ENCODE data around the gene DCAF16.
A peak's percentile ranks its signal among the peaks of the same experiment; 100 is the strongest.

DCAF16 gene

DNA sequence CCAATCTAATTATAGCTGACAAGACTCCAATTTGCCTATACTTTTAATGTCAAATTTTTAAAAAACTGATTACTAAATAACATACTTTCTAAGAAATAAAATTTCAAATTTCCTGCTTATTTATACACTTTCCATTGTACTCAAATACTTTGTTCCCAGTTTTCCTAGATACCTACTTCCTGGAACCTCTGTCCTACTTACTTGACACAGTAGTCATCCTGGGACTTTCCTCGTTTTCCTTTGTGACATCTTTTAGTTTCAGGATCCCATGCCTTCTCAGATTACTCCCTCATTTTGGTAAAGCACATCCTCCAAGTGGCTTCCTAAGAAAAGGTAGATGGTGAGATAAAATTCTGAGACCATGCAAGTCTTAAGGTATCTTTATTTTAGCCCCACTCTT is 15.8 kb downstream of the DCAF16 start:
- no peak for TF ChIP-seq TEAD4 (IDR thresholded peaks at IDR 0.05)
- no peak for TF ChIP-seq CREB1 (IDR thresholded peaks at IDR 0.05; ENCODE audit: low read depth)
- TF ChIP-seq TCF12 (IDR thresholded peaks at IDR 0.05; ENCODE audit: low read depth) = no peak

DNA sequence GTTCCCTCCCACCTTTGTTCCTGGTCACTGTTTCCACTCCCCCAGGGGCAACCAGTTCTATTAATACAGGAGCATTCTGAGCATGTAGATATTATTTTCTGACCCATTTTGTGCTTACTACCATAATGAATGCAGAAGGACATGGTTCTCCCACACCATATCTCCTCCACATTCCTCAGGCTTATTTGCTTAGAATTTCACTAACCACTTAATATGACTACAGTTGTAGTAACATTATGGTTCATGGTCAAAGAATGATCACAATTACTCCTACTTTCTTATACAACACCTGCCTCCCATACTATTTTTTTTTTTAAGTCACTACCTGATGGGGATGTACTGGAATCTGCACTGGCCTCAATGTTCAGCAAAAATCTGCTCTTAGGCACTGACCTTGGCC is 21.6 kb downstream of the DCAF16 start:
- no peak for TF ChIP-seq CREB1 (IDR thresholded peaks at IDR 0.05; ENCODE audit: low read depth)
- TF ChIP-seq, protein P1, sequence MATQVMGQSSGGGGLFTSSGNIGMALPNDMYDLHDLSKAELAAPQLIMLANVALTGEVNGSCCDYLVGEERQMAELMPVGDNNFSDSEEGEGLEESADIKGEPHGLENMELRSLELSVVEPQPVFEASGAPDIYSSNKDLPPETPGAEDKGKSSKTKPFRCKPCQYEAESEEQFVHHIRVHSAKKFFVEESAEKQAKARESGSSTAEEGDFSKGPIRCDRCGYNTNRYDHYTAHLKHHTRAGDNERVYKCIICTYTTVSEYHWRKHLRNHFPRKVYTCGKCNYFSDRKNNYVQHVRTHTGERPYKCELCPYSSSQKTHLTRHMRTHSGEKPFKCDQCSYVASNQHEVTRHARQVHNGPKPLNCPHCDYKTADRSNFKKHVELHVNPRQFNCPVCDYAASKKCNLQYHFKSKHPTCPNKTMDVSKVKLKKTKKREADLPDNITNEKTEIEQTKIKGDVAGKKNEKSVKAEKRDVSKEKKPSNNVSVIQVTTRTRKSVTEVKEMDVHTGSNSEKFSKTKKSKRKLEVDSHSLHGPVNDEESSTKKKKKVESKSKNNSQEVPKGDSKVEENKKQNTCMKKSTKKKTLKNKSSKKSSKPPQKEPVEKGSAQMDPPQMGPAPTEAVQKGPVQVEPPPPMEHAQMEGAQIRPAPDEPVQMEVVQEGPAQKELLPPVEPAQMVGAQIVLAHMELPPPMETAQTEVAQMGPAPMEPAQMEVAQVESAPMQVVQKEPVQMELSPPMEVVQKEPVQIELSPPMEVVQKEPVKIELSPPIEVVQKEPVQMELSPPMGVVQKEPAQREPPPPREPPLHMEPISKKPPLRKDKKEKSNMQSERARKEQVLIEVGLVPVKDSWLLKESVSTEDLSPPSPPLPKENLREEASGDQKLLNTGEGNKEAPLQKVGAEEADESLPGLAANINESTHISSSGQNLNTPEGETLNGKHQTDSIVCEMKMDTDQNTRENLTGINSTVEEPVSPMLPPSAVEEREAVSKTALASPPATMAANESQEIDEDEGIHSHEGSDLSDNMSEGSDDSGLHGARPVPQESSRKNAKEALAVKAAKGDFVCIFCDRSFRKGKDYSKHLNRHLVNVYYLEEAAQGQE (IDR thresholded peaks at IDR 0.05; ENCODE audit: low read depth) = no peak
- TF ChIP-seq TEAD4 (IDR thresholded peaks at IDR 0.05) = no peak
- TF ChIP-seq, protein P2, sequence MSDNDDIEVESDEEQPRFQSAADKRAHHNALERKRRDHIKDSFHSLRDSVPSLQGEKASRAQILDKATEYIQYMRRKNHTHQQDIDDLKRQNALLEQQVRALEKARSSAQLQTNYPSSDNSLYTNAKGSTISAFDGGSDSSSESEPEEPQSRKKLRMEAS (IDR thresholded peaks at IDR 0.05) = no peak
- TF ChIP-seq TCF12 (IDR thresholded peaks at IDR 0.05; ENCODE audit: low read depth) = no peak
- no peak for TF ChIP-seq EGR1 (IDR thresholded peaks at IDR 0.05)

DNA sequence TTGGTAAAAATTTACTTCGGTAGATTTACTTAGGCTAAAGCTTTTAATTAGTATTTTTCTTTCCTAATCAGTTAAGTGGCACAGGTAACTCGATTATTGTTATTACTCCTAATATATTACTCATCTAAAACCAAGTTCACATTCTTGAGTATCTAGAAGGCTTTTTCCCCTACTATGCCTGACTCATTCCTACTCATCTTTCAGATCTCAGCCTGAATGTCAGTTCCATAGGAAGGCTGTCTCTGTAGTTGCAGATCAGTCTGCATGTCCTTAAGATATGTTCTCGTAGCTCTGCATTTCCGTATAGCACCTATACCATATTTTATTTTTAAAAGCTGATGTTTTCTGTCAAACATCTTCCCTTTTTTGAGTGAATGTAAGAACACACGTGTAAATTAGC is 23.2 kb downstream of the DCAF16 start:
- TF ChIP-seq, protein P1 (IDR thresholded peaks at IDR 0.05; ENCODE audit: low read depth) = no peak
- no peak for TF ChIP-seq TCF12 (IDR thresholded peaks at IDR 0.05; ENCODE audit: low read depth)
- TF ChIP-seq EP300 (IDR thresholded peaks at IDR 0.05; ENCODE audit: borderline replicate concordance) = no peak
- TF ChIP-seq RAD21 (IDR thresholded peaks at IDR 0.05; ENCODE audit: low read depth) = no peak
- TF ChIP-seq, protein P2 (IDR thresholded peaks at IDR 0.05) = no peak
- no peak for TF ChIP-seq ZBTB7A (IDR thresholded peaks at IDR 0.05; ENCODE audit: low read depth)
- no peak for TF ChIP-seq FOXM1 (IDR thresholded peaks at IDR 0.05; ENCODE audit: borderline replicate concordance, low read depth)
- no peak for TF ChIP-seq TAF1 (IDR thresholded peaks at IDR 0.05; ENCODE audit: low read depth)
- TF ChIP-seq, protein P3, sequence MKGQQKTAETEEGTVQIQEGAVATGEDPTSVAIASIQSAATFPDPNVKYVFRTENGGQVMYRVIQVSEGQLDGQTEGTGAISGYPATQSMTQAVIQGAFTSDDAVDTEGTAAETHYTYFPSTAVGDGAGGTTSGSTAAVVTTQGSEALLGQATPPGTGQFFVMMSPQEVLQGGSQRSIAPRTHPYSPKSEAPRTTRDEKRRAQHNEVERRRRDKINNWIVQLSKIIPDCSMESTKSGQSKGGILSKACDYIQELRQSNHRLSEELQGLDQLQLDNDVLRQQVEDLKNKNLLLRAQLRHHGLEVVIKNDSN (IDR thresholded peaks at IDR 0.05) = no peak
- TF ChIP-seq NFIC (IDR thresholded peaks at IDR 0.05) = no peak
- no peak for TF ChIP-seq EGR1 (IDR thresholded peaks at IDR 0.05)
- no peak for TF ChIP-seq TEAD4 (IDR thresholded peaks at IDR 0.05)

DNA sequence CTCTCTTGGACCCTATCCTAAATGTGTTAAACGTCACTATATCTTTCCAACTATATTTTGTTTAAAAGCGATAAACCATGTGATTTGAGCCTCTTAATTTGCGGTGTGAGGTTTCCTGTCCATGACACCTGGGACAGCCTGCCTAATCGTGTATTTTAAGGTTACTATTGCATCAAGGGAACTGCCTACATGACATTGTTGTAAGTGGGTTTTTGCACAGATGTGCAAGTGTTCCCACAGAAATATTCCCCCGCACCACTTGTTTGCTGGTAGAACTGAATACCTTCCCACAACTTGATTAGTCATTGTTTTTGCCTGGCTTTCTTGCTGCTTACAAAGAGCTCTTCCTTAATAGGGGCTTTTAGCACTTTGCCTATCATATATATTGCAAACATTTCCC is 24.0 kb downstream of the DCAF16 start:
- TF ChIP-seq RAD21 (IDR thresholded peaks at IDR 0.05; ENCODE audit: low read depth) (no peak), TEAD4 (IDR thresholded peaks at IDR 0.05) (no peak), CEBPB (IDR thresholded peaks at IDR 0.05) (no peak), CREB1 (IDR thresholded peaks at IDR 0.05; ENCODE audit: low read depth) (no peak), TAF1 (IDR thresholded peaks at IDR 0.05; ENCODE audit: low read depth) (no peak), FOXM1 (IDR thresholded peaks at IDR 0.05; ENCODE audit: borderline replicate concordance, low read depth) (no peak)
- TF ChIP-seq, protein P2 (IDR thresholded peaks at IDR 0.05) = no peak

DNA sequence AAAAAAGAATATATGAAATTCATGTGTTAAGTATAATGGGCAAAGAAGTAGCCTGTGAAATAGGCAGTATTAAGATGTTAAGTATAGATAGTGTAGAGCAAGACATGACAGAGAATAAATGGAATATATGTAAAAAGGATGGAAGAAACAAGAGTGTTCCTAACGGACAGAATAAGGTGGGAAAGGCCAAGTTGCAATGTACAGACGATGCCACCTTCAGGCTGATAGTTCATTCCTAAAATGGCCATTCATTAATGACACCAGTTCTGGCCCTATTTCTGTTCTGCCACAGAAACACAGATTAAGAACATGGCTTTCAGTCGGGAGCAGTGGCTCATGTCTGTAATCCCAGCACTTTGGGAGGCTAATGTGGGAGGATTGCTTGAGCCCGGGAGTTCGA is 24.7 kb downstream of the DCAF16 start:
- TF ChIP-seq TAF1 (IDR thresholded peaks at IDR 0.05; ENCODE audit: low read depth) (no peak), RAD21 (IDR thresholded peaks at IDR 0.05; ENCODE audit: low read depth) (peak; percentile 16; the same call in 1 of the 2 replicates)

DNA sequence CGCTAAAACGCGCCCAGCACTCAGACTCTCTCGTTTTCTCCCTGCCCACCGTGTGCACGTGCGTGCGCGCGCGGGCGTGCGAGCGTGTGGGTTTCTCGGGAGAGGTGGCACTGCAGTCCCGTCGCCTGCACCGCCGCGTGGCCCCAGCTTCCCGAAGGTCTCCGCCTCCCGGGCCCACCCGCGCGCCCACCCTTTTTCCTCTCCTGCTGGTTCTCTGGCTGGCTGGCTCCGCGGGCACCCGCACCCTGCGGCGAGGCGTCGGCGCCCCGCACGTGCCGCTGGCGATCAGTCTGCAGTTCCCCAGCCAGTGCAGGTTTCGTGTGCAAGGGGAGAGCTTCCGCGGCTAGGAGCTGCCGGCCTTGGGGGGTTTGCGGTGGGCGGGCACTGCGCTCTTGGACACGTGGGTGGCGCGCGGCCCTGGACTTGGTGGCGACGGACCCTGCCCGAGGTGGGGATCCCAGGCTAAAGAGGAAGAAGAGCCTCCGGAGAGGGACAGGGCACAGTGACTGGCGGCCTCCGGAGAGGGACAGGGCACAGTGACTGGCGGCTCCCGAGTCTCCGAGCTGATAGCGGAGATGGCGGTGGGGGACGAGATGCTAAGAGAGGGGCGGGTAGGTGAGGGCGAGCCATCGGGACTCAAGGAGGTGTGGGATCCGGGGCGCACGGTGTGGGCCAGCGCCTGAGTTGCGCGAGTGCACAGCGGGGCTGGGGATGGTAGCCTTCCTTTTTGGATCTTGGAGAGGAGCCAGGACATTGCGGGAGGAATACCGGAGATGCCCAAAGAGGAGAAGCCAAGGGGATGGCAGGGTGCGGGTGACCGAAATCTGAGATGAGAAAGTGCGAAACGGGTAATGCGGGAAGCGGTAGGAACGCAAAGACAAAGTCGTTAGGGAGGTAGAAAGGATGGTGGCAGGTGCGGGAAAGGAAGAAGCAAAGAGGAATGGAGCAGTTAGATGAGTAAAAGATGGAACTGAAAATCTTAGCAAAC is 29.0 kb downstream of the DCAF16 start, which contains the start of gene FAM184B:
TSS of gene FAM184B (minus strand) at position 322 of the 988 bp plus-strand sequence. CDS start 322 bp downstream, outside the sequence.
- TF ChIP-seq FOXM1 (IDR thresholded peaks at IDR 0.05; ENCODE audit: borderline replicate concordance, low read depth) = no peak
- TF ChIP-seq, protein P2 (IDR thresholded peaks at IDR 0.05) = peak; percentile 83
